Neuronal stem cell (in vitro differentiated cells): ENCODE measurements around the gene KRTAP10-6.

Experiments
- DNase-seq: peaks from one replicate; pipeline ENCODE4 v3.0.0-alpha.2; 2013; ENCODE audit warnings: low spot score
- H2AFZ ChIP-seq: one replicate; pipeline ENCODE4 v1.6.1; 2013; ENCODE audit warnings: mild to moderate bottlenecking, low read length, inconsistent platforms
- H2AK5ac ChIP-seq: 2 replicates; pipeline ENCODE4 v1.6.1; 2013; ENCODE audit warnings: low read depth, mild to moderate bottlenecking, inconsistent platforms, low read length, moderate library complexity, mixed read lengths
- H2BK120ac ChIP-seq: 2 replicates; pipeline ENCODE4 v1.6.1; 2013; ENCODE audit warnings: low read depth, mild to moderate bottlenecking, inconsistent platforms, low read length, moderate library complexity, mixed read lengths
- H2BK12ac ChIP-seq: one replicate; pipeline ENCODE4 v1.6.1; 2013; ENCODE audit warnings: low read length, inconsistent platforms
- H2BK15ac ChIP-seq: 2 replicates; pipeline ENCODE4 v1.6.1; 2013; ENCODE audit warnings: mild to moderate bottlenecking, low read length, inconsistent platforms, mixed read lengths
- H2BK5ac ChIP-seq: one replicate; pipeline ENCODE4 v1.6.1; 2013; ENCODE audit warnings: inconsistent platforms, mild to moderate bottlenecking, low read length, moderate library complexity
- H3K14ac ChIP-seq: one replicate; pipeline ENCODE4 v1.6.1; 2013; ENCODE audit warnings: low read length, inconsistent platforms
- H3K18ac ChIP-seq: 2 replicates; pipeline ENCODE4 v1.6.1; 2013; ENCODE audit warnings: low read length, inconsistent platforms
- H3K23ac ChIP-seq: 2 replicates; pipeline ENCODE4 v1.6.1; 2013; ENCODE audit warnings: low read depth, mild to moderate bottlenecking, mixed read lengths, low read length, inconsistent platforms; ENCODE audit not compliant: poor library complexity
- H3K27ac ChIP-seq: replicated peaks from 3 replicates; pipeline ENCODE4 v1.5.1; 2013; ENCODE audit warnings: low read length, inconsistent platforms
- H3K27me3 ChIP-seq, 3 experiments: 2 replicates each; pipeline ENCODE4 v1.6.1; 2013; ENCODE audit warnings: low read length in 3 of 3, mild to moderate bottlenecking in 2 of 3, inconsistent platforms in 1 of 3, low read depth in 1 of 3, mixed read lengths in 1 of 3, moderate library complexity in 1 of 3; ENCODE audit not compliant: control insufficient read depth in 3 of 3, insufficient read depth in 3 of 3
- H3K36me3 ChIP-seq, 2 donors: replicated peaks in 1 of 2; 2 replicates each; pipeline ENCODE4 v1.6.1; 2013; ENCODE audit warnings: low read length in 2 of 2; ENCODE audit not compliant: control insufficient read depth in 2 of 2, insufficient read depth in 2 of 2
- H3K4ac ChIP-seq: 2 replicates; pipeline ENCODE4 v1.6.1; 2013; ENCODE audit warnings: inconsistent platforms, mild to moderate bottlenecking, low read length, moderate library complexity
- H3K4me1 ChIP-seq, 2 donors: 1 replicate in 1 of 2; 2 replicates in 1 of 2; pipeline ENCODE4 v1.6.1; 2013; ENCODE audit warnings: low read length in 2 of 2, low read depth in 1 of 2; ENCODE audit not compliant: control insufficient read depth in 2 of 2, insufficient read depth in 1 of 2
- H3K4me2 ChIP-seq: one replicate; pipeline ENCODE4 v1.6.1; 2013; ENCODE audit warnings: mild to moderate bottlenecking, low read length, inconsistent platforms; ENCODE audit not compliant: insufficient read depth, poor library complexity, severe bottlenecking
- H3K4me3 ChIP-seq, 2 donors: 2 replicates each; pipeline ENCODE4 v1.5.1; 2013; ENCODE audit warnings: low read length in 2 of 2, mild to moderate bottlenecking in 2 of 2, inconsistent platforms in 1 of 2, moderate library complexity in 1 of 2
- H3K79me1 ChIP-seq: one replicate; pipeline ENCODE4 v1.6.1; 2013; ENCODE audit warnings: low read depth, mild to moderate bottlenecking, inconsistent platforms, low read length, moderate library complexity
- H3K9ac ChIP-seq: one replicate; pipeline ENCODE4 v1.6.1; 2013; ENCODE audit warnings: mild to moderate bottlenecking, low read depth, low read length, inconsistent platforms; ENCODE audit not compliant: poor library complexity
- H3K9me3 ChIP-seq, 2 donors: replicated peaks in 1 of 2; 2 replicates each; pipeline versions ENCODE3 to v1.6.1; 2013; ENCODE audit warnings: low read length in 2 of 2, mild to moderate bottlenecking in 2 of 2, inconsistent platforms in 1 of 2, low read depth in 1 of 2, mixed read lengths in 1 of 2, moderate library complexity in 1 of 2; ENCODE audit not compliant: control insufficient read depth in 2 of 2, insufficient read depth in 1 of 2
- H4K8ac ChIP-seq: one replicate; pipeline ENCODE4 v1.6.1; 2013; ENCODE audit warnings: low read depth, mild to moderate bottlenecking, inconsistent platforms, low read length, moderate library complexity
- H4K91ac ChIP-seq: one replicate; pipeline ENCODE4 v1.6.1; 2013; ENCODE audit warnings: low read length, low read depth, mild to moderate bottlenecking, inconsistent platforms; ENCODE audit not compliant: poor library complexity
- WGBS, 2 donors: extraction: QIAGEN DNeasy Blood & Tissue Kit; methylation state at CpG; one replicate each; pipeline ENCODE4 v1.1.7; 2013; ENCODE audit warnings: missing lambda C conversion rate in 2 of 2, mixed read lengths in 1 of 2; ENCODE audit not compliant: insufficient read length in 2 of 2, insufficient replicate concordance in 1 of 2; ENCODE audit errors: extremely low coverage in 2 of 2; 5-methylcytosine and 5-hydroxymethylcytosine counted together

Gene KRTAP10-6

GRCh38 chr21:44636209-44637017 is 44.1 kb upstream of the KRTAP10-6 start:
- Histone ChIP-seq H3K14ac (no peak overlapping the region), H3K9ac (no peak overlapping the region), H2BK5ac (no peak overlapping the region), H3K4ac (no peak overlapping the region), H3K27me3 (no peaks in the 10 kb centered on the region), H2AFZ (peak overlapping the region; percentile 90), H3K23ac (no peak overlapping the region), H4K8ac (no peak overlapping the region), H3K9me3 (peaks cover 3% of the 10 kb centered on the region in 2 donors), H3K27ac (no peak overlapping the region), H2AK5ac (peak overlapping the region; percentile 59), H4K91ac (no peak overlapping the region), H3K4me3 (no peak overlapping the region), H3K4me2 (no peak overlapping the region), H2BK15ac (peak overlapping the region; percentile 96), H2BK12ac (peak overlapping the region; percentile 99), H2BK120ac (no peak overlapping the region), H3K79me1 (no peaks in the 10 kb centered on the region), H3K36me3 (no peaks in the 10 kb centered on the region), H3K18ac (peak overlapping the region; percentile 44), H3K4me1 (peaks cover 5 to 11% of the 10 kb centered on the region in 2 donors)
- no peak for DNase-seq
- no CpG with 5 or more reads among the region's 15 CpGs for WGBS, 2 donors

- Histone ChIP-seq H3K9me3 (peaks cover 0 to 3% of the 10 kb centered on the region in 2 donors), H2AK5ac (no peak overlapping the region), H2AFZ (no peak overlapping the region), H3K23ac (no peak overlapping the region), H4K8ac (no peak overlapping the region), H2BK12ac (no peak overlapping the region), H3K4ac (no peak overlapping the region), H2BK120ac (no peak overlapping the region), H3K14ac (no peak overlapping the region), H3K4me3 (no peak overlapping the region), H4K91ac (no peak overlapping the region), H2BK5ac (no peak overlapping the region), H3K27ac (no peak overlapping the region), H3K79me1 (no peaks in the 10 kb centered on the region), H3K4me2 (no peak overlapping the region), H2BK15ac (no peak overlapping the region), H3K36me3 (no peaks in the 10 kb centered on the region), H3K27me3 (no peaks in the 10 kb centered on the region), H3K4me1 (peaks cover 0 to 3% of the 10 kb centered on the region in 2 donors), H3K18ac (no peak overlapping the region), H3K9ac (no peak overlapping the region)
- WGBS, 2 donors = no CpG with 5 or more reads among the region's 1 CpG
- DNase-seq = no peak
These were observed 39.8 kb upstream of the KRTAP10-6 start for GRCh38 chr21:44632067-44632466.

- H2BK120ac ChIP-seq = no peak overlapping the region
- H2BK5ac ChIP-seq = no peak overlapping the region
- no peak overlapping the region for H3K9ac ChIP-seq
- peaks cover 1 to 3% of the 10 kb centered on the region in 2 donors for H3K9me3 ChIP-seq
- H3K4me3 ChIP-seq = no peak overlapping the region
- no CpG with 5 or more reads among the region's 2 CpGs for WGBS, 2 donors
- no peaks in the 10 kb centered on the region for H3K36me3 ChIP-seq
- H3K18ac ChIP-seq = no peak overlapping the region
- H3K23ac ChIP-seq = no peak overlapping the region
- no peak overlapping the region for H2BK15ac ChIP-seq
- H2AFZ ChIP-seq = no peak overlapping the region
- no peak overlapping the region for H2BK12ac ChIP-seq
- no peak overlapping the region for H3K4ac ChIP-seq
- H3K4me2 ChIP-seq = no peak overlapping the region
- no peak for DNase-seq
- no peaks in the 10 kb centered on the region for H3K27me3 ChIP-seq
- no peak overlapping the region for H2AK5ac ChIP-seq
- H3K14ac ChIP-seq = no peak overlapping the region
- no peak overlapping the region for H3K27ac ChIP-seq
- no peaks in the 10 kb centered on the region for H3K4me1 ChIP-seq
- H3K79me1 ChIP-seq = no peaks in the 10 kb centered on the region
- no peak overlapping the region for H4K91ac ChIP-seq
- no peak overlapping the region for H4K8ac ChIP-seq
These were observed 38.1 kb upstream of the KRTAP10-6 start for GRCh38 chr21:44630440-44630839.

- Histone ChIP-seq H3K4me1 (no peaks in the 10 kb centered on the region), H3K4ac (no peak overlapping the region), H3K36me3 (no peaks in the 10 kb centered on the region), H3K79me1 (no peaks in the 10 kb centered on the region), H3K9ac (peak overlapping the region; percentile 40), H2BK120ac (peak overlapping the region; percentile 31), H4K8ac (no peak overlapping the region), H3K14ac (no peak overlapping the region), H3K9me3 (peaks cover 5 to 6% of the 10 kb centered on the region in 2 donors), H3K18ac (peak overlapping the region; percentile 91), H3K4me2 (no peak overlapping the region), H2AFZ (no peak overlapping the region), H2BK12ac (peak overlapping the region; percentile 10), H3K27me3 (no peaks in the 10 kb centered on the region), H2AK5ac (peak overlapping the region; percentile 41), H3K4me3 (no peak overlapping the region), H2BK5ac (no peak overlapping the region), H2BK15ac (peak overlapping the region; percentile 2), H3K27ac (no peak overlapping the region), H4K91ac (no peak overlapping the region), H3K23ac (peak overlapping the region; percentile 53)
- no CpG with 5 or more reads among the region's 18 CpGs for WGBS, 2 donors
- DNase-seq = no peak
These were observed 36.5 kb upstream of the KRTAP10-6 start for GRCh38 chr21:44628707-44629391.
